PC-9 (cell line): ENCODE results near the gene AZGP1. TPM values are rescaled to one million over a fixed set of nuclear protein-coding genes. Genes with fewer than 3 reads are reported as not detected.

Experiments
- BruUV-seq: library from RNA; stranded (reverse); fragments of 400-500 nt; replicated peaks from 2 replicates; lab custom pipeline; 2021; lab: Mats Ljungman, UMichigan
- CTCF ChIA-PET: fragments of 300-600 bp; sonication (Branson Sonifier 250); formaldehyde crosslinking; loops from one replicate; lab custom pipeline; 2022; ENCODE audit warnings: antibody characterized with exemption; lab: Charles Lee
- POLR2A ChIA-PET: fragments of 300-600 bp; sonication (Branson Sonifier 250); formaldehyde crosslinking; loops from one replicate; lab custom pipeline; 2022; ENCODE audit warnings: antibody characterized with exemption; ENCODE audit not compliant: unreplicated experiment; lab: Charles Lee
- DNase-seq, 2 experiments: peaks; one replicate each; pipeline versions ENCODE4 v3.0.0 to v3.0.0-alpha.2; 2015 to 2022; ENCODE audit warnings: mixed read lengths in 1 of 2
- H2AFZ ChIP-seq: fragments of 200-600 bp; sonication (generic); 2 replicates; pipeline ENCODE4 v1.8.1; 2017; ENCODE audit warnings: antibody characterized with exemption
- H3F3A ChIP-seq: fragments of 200-600 bp; sonication (generic); 2 replicates; pipeline ENCODE4 v1.8.1; 2017; ENCODE audit warnings: antibody characterized with exemption, mild to moderate bottlenecking, low read depth; ENCODE audit not compliant: insufficient read depth
- H3K27ac ChIP-seq: fragments of 200-600 bp; sonication (generic); 2 replicates; pipeline ENCODE4 v1.6.1; 2016; ENCODE audit warnings: mixed run types
- H3K27me3 ChIP-seq: fragments of 200-600 bp; sonication (generic); 2 replicates; pipeline ENCODE4 v1.6.1; 2016; ENCODE audit warnings: low read depth, mixed run types; ENCODE audit not compliant: insufficient read depth
- H3K36me3 ChIP-seq: fragments of 200-600 bp; sonication (generic); 2 replicates; pipeline ENCODE4 v1.6.1; 2016; ENCODE audit warnings: low read depth, mixed run types
- H3K4me1 ChIP-seq: fragments of 200-600 bp; sonication (generic); replicated peaks from 2 replicates; pipeline ENCODE4 v1.6.1; 2016; ENCODE audit warnings: mixed run types; ENCODE audit not compliant: insufficient read depth
- H3K4me2 ChIP-seq: fragments of 200-600 bp; sonication (generic); 2 replicates; pipeline ENCODE4 v1.6.1; 2017; ENCODE audit warnings: mixed run types
- H3K4me3 ChIP-seq: fragments of 200-600 bp; sonication (generic); 2 replicates; pipeline ENCODE4 v1.6.1; 2016; ENCODE audit warnings: mixed run types
- H3K79me2 ChIP-seq: fragments of 200-600 bp; sonication (generic); 2 replicates; pipeline ENCODE4 v1.6.1; 2017; ENCODE audit warnings: low read depth, mixed run types
- H3K9me2 ChIP-seq: fragments of 200-600 bp; sonication (generic); 2 replicates; pipeline ENCODE4 v1.8.1; 2017; ENCODE audit warnings: mild to moderate bottlenecking; ENCODE audit not compliant: insufficient read depth
- H3K9me3 ChIP-seq: fragments of 200-600 bp; sonication (generic); 2 replicates; pipeline ENCODE4 v1.8.1; 2016; ENCODE audit warnings: low read depth; ENCODE audit not compliant: insufficient read depth
- H4K20me1 ChIP-seq: fragments of 200-600 bp; sonication (generic); 2 replicates; pipeline ENCODE4 v1.8.1; 2017; ENCODE audit not compliant: insufficient read depth
- EZH2 ChIP-seq: fragments of 200-600 bp; sonication (generic); IDR thresholded peaks from 2 replicates; pipeline ENCODE4 v1.8.0; 2017; ENCODE audit warnings: antibody characterized with exemption, low read depth
- intact Hi-C: fragments of 100-400 bp; cut with micrococcal nuclease; formaldehyde crosslinking; loops from one replicate; pipeline ENCODE4 v1.10.0; 2022; ENCODE audit not compliant: unreplicated experiment
- total RNA-seq: library from RNA; stranded (reverse); gene quantifications from 2 replicates; pipeline ENCODE4 v1.2.3, GENCODE V29; 2021
- TF ChIP-seq, protein P1 (sequence below): fragments of 200-600 bp; sonication (generic); conservative IDR thresholded peaks from 2 replicates; pipeline ENCODE4 v1.6.1; 2017; ENCODE audit warnings: mixed run types, antibody characterized with exemption, mild to moderate bottlenecking, moderate library complexity

The AZGP1 gene
- total RNA-seq, 1 experiment from 2014 or later = not detected

- TF ChIP-seq, protein P1, sequence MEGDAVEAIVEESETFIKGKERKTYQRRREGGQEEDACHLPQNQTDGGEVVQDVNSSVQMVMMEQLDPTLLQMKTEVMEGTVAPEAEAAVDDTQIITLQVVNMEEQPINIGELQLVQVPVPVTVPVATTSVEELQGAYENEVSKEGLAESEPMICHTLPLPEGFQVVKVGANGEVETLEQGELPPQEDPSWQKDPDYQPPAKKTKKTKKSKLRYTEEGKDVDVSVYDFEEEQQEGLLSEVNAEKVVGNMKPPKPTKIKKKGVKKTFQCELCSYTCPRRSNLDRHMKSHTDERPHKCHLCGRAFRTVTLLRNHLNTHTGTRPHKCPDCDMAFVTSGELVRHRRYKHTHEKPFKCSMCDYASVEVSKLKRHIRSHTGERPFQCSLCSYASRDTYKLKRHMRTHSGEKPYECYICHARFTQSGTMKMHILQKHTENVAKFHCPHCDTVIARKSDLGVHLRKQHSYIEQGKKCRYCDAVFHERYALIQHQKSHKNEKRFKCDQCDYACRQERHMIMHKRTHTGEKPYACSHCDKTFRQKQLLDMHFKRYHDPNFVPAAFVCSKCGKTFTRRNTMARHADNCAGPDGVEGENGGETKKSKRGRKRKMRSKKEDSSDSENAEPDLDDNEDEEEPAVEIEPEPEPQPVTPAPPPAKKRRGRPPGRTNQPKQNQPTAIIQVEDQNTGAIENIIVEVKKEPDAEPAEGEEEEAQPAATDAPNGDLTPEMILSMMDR = no peak
- no peak for TF ChIP-seq EZH2
- Histone ChIP-seq H3K4me2 (no peak overlapping the region), H4K20me1 (no peaks in the 10 kb centered on the region), H3K36me3 (no peaks in the 10 kb centered on the region), H3K4me3 (no peak overlapping the region), H3K4me1 (no peaks in the 10 kb centered on the region), H2AFZ (no peak overlapping the region), H3K79me2 (no peaks in the 10 kb centered on the region), H3K9me2 (no peaks in the 10 kb centered on the region), H3K9me3 (0 out of 2 replicates have a peak, but pooled peaks cover 6% of the 10 kb centered on the region), H3K27me3 (peaks cover 33% of the 10 kb centered on the region), H3K27ac (no peak overlapping the region), H3F3A (no peaks in the 10 kb centered on the region)
- CTCF ChIA-PET = no interaction called here
- POLR2A ChIA-PET = no interaction called here
- no peak for DNase-seq
- no TSS peak for BruUV-seq
- intact Hi-C loops = no loop called here
Measured at GRCh38 chr7:99947608-99948007, 28.2 kb downstream of the AZGP1 start.

GRCh38 chr7:99944497-99945070 is 31.2 kb downstream of the AZGP1 start:
- H3K27ac ChIP-seq = no peak overlapping the region
- TF ChIP-seq EZH2 = no peak
- TF ChIP-seq, protein P1 = no peak
- H3K36me3 ChIP-seq = no peaks in the 10 kb centered on the region
- H3F3A ChIP-seq = no peaks in the 10 kb centered on the region
- H3K27me3 ChIP-seq = peaks cover 42% of the 10 kb centered on the region
- no peaks in the 10 kb centered on the region for H4K20me1 ChIP-seq
- no peak overlapping the region for H3K4me2 ChIP-seq
- POLR2A ChIA-PET = interaction anchor here (0.6 kb wide), 1 partner anchor 235 kb away, joined by 4 read pairs; no protein-coding TSS in a partner anchor
- CTCF ChIA-PET = interaction anchor here (0.6 kb wide), 2 partner anchors 22 to 73 kb away, joined by 3 read pairs; no protein-coding TSS in a partner anchor
- H3K9me3 ChIP-seq = no peaks in the 10 kb centered on the region
- no peak for DNase-seq
- no peak overlapping the region for H3K4me3 ChIP-seq
- no TSS peak for BruUV-seq
- no peaks in the 10 kb centered on the region for H3K4me1 ChIP-seq
- no peaks in the 10 kb centered on the region for H3K9me2 ChIP-seq
- H2AFZ ChIP-seq = no peak overlapping the region
- intact Hi-C loops = no loop called here
- H3K79me2 ChIP-seq = no peaks in the 10 kb centered on the region

GRCh38 chr7:99943641-99944496 is 32.0 kb downstream of the AZGP1 start:
- CTCF ChIA-PET = interaction anchor here (0.6 kb wide), 3 partner anchors 21 to 324 kb away, joined by 3 to 5 read pairs (median 3); no protein-coding TSS in a partner anchor
- POLR2A ChIA-PET = interaction anchor here (0.6 kb wide), 1 partner anchor 234 kb away, joined by 4 read pairs; no protein-coding TSS in a partner anchor
- H2AFZ ChIP-seq = no peak overlapping the region

More at GRCh38 chr7:99943641-99944496, 32.0 kb downstream of the AZGP1 start:
- Histone ChIP-seq H3K79me2 (no peaks in the 10 kb centered on the region), H3K4me1 (no peaks in the 10 kb centered on the region), H3K4me2 (no peak overlapping the region), H3K27ac (no peak overlapping the region), H3K36me3 (no peaks in the 10 kb centered on the region), H3K4me3 (no peak overlapping the region), H3F3A (no peaks in the 10 kb centered on the region), H3K9me2 (no peaks in the 10 kb centered on the region), H4K20me1 (no peaks in the 10 kb centered on the region), H3K9me3 (0 out of 2 replicates have a peak, but pooled peaks cover 4% of the 10 kb centered on the region), H3K27me3 (peaks cover 37% of the 10 kb centered on the region)
- DNase-seq = no peak
- no TSS peak for BruUV-seq
- intact Hi-C loops = no loop called here
- no peak for TF ChIP-seq EZH2
- TF ChIP-seq, protein P1 = no peak
